Measurements from ENCODE around the gene SPEM2. TPM values are rescaled to one million over a fixed set of nuclear protein-coding genes. Genes with fewer than 3 reads are reported as not detected.
A peak's percentile ranks its signal among the peaks of the same experiment; 100 is the strongest.

SPEM2 gene
- total RNA-seq, 1 donor from 2014 or later: not detected

- H3K27me3 Mint-ChIP-seq (ENCODE audit: insufficient read depth, low read depth): peaks cover 17% of the 10 kb centered on the region
- no peak overlapping the region for H3K27ac ChIP-seq
- no peaks in the 10 kb centered on the region for H3K9me3 ChIP-seq (ENCODE audit: low read depth)
- TF ChIP-seq EZH2phosphoT487 (IDR thresholded peaks at IDR 0.05) (no peak), CTCF (IDR thresholded peaks at IDR 0.05) (no peak), EZH2 (IDR thresholded peaks at IDR 0.05) (no peak)
- H3K4me2 ChIP-seq: no peak overlapping the region
- H2AFZ ChIP-seq (replicated peaks): no peak overlapping the region
- peaks cover 30% of the 10 kb centered on the region for H3K4me1 Mint-ChIP-seq
- H3K36me3 ChIP-seq: no peaks in the 10 kb centered on the region
- H3K4me3 ChIP-seq: no peak overlapping the region
- H3K27ac Mint-ChIP-seq: peak overlapping the region; percentile 7
- peak overlapping the region; percentile 2 for H3K4me3 Mint-ChIP-seq
- no peaks in the 10 kb centered on the region for H3K36me3 Mint-ChIP-seq
- no peaks in the 10 kb centered on the region for H3K9me3 Mint-ChIP-seq
- no peaks in the 10 kb centered on the region for H3K79me2 ChIP-seq (ENCODE audit: low read depth)
- peaks cover 13% of the 10 kb centered on the region for H3K4me1 ChIP-seq
- H3F3A ChIP-seq (ENCODE audit: low read depth): no peaks in the 10 kb centered on the region
- no peak for DNase-seq (ENCODE audit: low spot score)
- peaks cover 16% of the 10 kb centered on the region for H4K20me1 ChIP-seq (ENCODE audit: low read depth)
- H3K27me3 ChIP-seq: no peaks in the 10 kb centered on the region
- H3K9ac ChIP-seq: no peak overlapping the region
Measured at GRCh38 chr17:7423679-7424078, 1.7 kb upstream of the SPEM2 start.

DNA sequence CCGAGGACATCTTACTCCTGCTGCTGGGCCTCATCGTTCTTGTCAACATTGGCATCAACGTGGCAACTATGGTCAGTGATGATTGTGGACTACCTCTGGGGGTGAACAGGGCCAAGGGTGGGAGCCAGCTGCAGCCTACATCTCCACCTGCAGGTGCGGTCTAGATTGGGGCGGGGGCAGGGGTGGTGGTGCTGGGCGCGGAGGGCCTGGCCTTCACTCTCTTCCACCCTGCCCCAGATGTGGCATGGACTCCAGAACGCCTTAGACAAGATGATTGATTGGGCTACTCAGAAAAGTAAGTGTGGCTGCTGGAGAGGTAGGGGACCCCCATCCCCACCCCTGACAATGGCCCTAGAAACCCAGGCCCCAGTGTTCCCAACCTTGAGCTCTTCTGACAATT is 340 bp downstream of the SPEM2 start:
- H3K4me2 ChIP-seq: no peak overlapping the region
- H3K9me3 ChIP-seq (ENCODE audit: low read depth): no peaks in the 10 kb centered on the region
- no peak overlapping the region for H3K27ac ChIP-seq
- no peak overlapping the region for H3K4me3 ChIP-seq
- no peaks in the 10 kb centered on the region for H3F3A ChIP-seq (ENCODE audit: low read depth)
- Mint-ChIP-seq H3K9me3 (no peaks in the 10 kb centered on the region), H3K27ac (peak overlapping the region; percentile 8), H3K4me3 (no peak overlapping the region), H3K27me3 (ENCODE audit: insufficient read depth, low read depth) (peaks cover 17% of the 10 kb centered on the region), H3K36me3 (no peaks in the 10 kb centered on the region), H3K4me1 (peaks cover 9% of the 10 kb centered on the region)
- H3K4me1 ChIP-seq: no peaks in the 10 kb centered on the region
- H4K20me1 ChIP-seq (ENCODE audit: low read depth): no peaks in the 10 kb centered on the region
- H3K36me3 ChIP-seq: no peaks in the 10 kb centered on the region
- no peaks in the 10 kb centered on the region for H3K27me3 ChIP-seq
- H3K9ac ChIP-seq: no peak overlapping the region
- no peaks in the 10 kb centered on the region for H3K79me2 ChIP-seq (ENCODE audit: low read depth)
- TF ChIP-seq EZH2 (IDR thresholded peaks at IDR 0.05) (no peak), EZH2phosphoT487 (IDR thresholded peaks at IDR 0.05) (no peak), CTCF (IDR thresholded peaks at IDR 0.05) (no peak)
- no peak for DNase-seq (ENCODE audit: low spot score)
- H2AFZ ChIP-seq (replicated peaks): no peak overlapping the region

GRCh38 chr17:7426203-7426863 is 917 bp downstream of the SPEM2 start:
- Histone ChIP-seq H3K36me3 (no peaks in the 10 kb centered on the region), H4K20me1 (ENCODE audit: low read depth) (no peaks in the 10 kb centered on the region), H3K4me3 (no peak overlapping the region), H3K27ac (no peak overlapping the region), H3K9me3 (ENCODE audit: low read depth) (no peaks in the 10 kb centered on the region), H3K27me3 (no peaks in the 10 kb centered on the region), H2AFZ (replicated peaks) (no peak overlapping the region), H3K4me2 (no peak overlapping the region), H3K79me2 (ENCODE audit: low read depth) (no peaks in the 10 kb centered on the region), H3K4me1 (no peaks in the 10 kb centered on the region), H3F3A (ENCODE audit: low read depth) (no peaks in the 10 kb centered on the region), H3K9ac (no peak overlapping the region)
- peak overlapping the region; percentile 8 for H3K27ac Mint-ChIP-seq
- peaks cover 5% of the 10 kb centered on the region for H3K4me1 Mint-ChIP-seq
- H3K4me3 Mint-ChIP-seq: peak overlapping the region; percentile 12
- H3K36me3 Mint-ChIP-seq: no peaks in the 10 kb centered on the region
- H3K27me3 Mint-ChIP-seq (ENCODE audit: insufficient read depth, low read depth): peaks cover 17% of the 10 kb centered on the region
- no peaks in the 10 kb centered on the region for H3K9me3 Mint-ChIP-seq
- no peak for DNase-seq (ENCODE audit: low spot score)
- TF ChIP-seq CTCF (IDR thresholded peaks at IDR 0.05) (no peak), EZH2phosphoT487 (IDR thresholded peaks at IDR 0.05) (no peak), EZH2 (IDR thresholded peaks at IDR 0.05) (no peak)

All from neural progenitor cell (in vitro differentiated cells).